Measurements from ENCODE around the gene APLN.
A peak's percentile ranks its signal among the peaks of the same experiment; 100 is the strongest.

The APLN gene

GRCh38 chrX:129679901-129680300 lies 25.1 kb upstream of the APLN start:
- no peak overlapping the region for H3K4me3 Mint-ChIP-seq
- no peaks in the 10 kb centered on the region for H3K9me3 Mint-ChIP-seq
- no peak for DNase-seq

GRCh38 chrX:129678614-129679195 lies 23.9 kb upstream of the APLN start:
- Mint-ChIP-seq H3K9me3 (no peaks in the 10 kb centered on the region), H3K27ac (peak overlapping the region; percentile 43 to 69), H3K4me3 (peak overlapping the region; percentile 68 to 70), H3K4me1 (no peaks in the 10 kb centered on the region), H3K27me3 (no peaks in the 10 kb centered on the region)
- ATAC-seq (peak; percentile 70), DNase-seq (peak in 1 of 2 donors; percentile 25)

More at GRCh38 chrX:129679901-129680300, 25.1 kb upstream of the APLN start:
- Mint-ChIP-seq H3K27ac (peak overlapping the region in 1 of 2 donors; percentile 81), H3K4me1 (no peaks in the 10 kb centered on the region), H3K27me3 (no peaks in the 10 kb centered on the region)
- no peak for ATAC-seq

- Mint-ChIP-seq H3K4me3 (no peak overlapping the region), H3K27me3 (peaks cover 11% of the 10 kb centered on the region), H3K27ac (no peak overlapping the region), H3K4me1 (no peaks in the 10 kb centered on the region), H3K9me3 (no peaks in the 10 kb centered on the region)
- ATAC-seq (no peak), DNase-seq (no peak)
These were observed 12.7 kb upstream of the APLN start for GRCh38 chrX:129667412-129667811.

- H3K4me3 Mint-ChIP-seq: no peak overlapping the region
- H3K4me1 Mint-ChIP-seq: no peaks in the 10 kb centered on the region
- H3K27me3 Mint-ChIP-seq: peaks cover 11% of the 10 kb centered on the region
- no peaks in the 10 kb centered on the region for H3K9me3 Mint-ChIP-seq
- no peak overlapping the region for H3K27ac Mint-ChIP-seq
- ATAC-seq: no peak
- DNase-seq: no peak
These were observed 11.3 kb upstream of the APLN start for GRCh38 chrX:129665916-129666644.

GRCh38 chrX:129663171-129663570 lies 8.4 kb upstream of the APLN start:
- H3K27ac Mint-ChIP-seq: no peak overlapping the region
- no peak for DNase-seq
- H3K27me3 Mint-ChIP-seq: peaks cover 11% of the 10 kb centered on the region

GRCh38 chrX:129661369-129661768 lies 6.6 kb upstream of the APLN start:
- ATAC-seq (no peak), DNase-seq (no peak)
- Mint-ChIP-seq H3K4me1 (no peaks in the 10 kb centered on the region), H3K9me3 (no peaks in the 10 kb centered on the region), H3K27me3 (peaks cover 11% of the 10 kb centered on the region), H3K4me3 (no peak overlapping the region), H3K27ac (no peak overlapping the region)

More at GRCh38 chrX:129663171-129663570, 8.4 kb upstream of the APLN start:
- no peaks in the 10 kb centered on the region for H3K4me1 Mint-ChIP-seq
- no peaks in the 10 kb centered on the region for H3K9me3 Mint-ChIP-seq
- no peak overlapping the region for H3K4me3 Mint-ChIP-seq
- no peak for ATAC-seq

- DNase-seq (no peak), ATAC-seq (no peak)
- H3K4me1 Mint-ChIP-seq: peaks cover 11% of the 10 kb centered on the region
- H3K4me3 Mint-ChIP-seq: no peak overlapping the region
- no peak overlapping the region for H3K27ac Mint-ChIP-seq
- no peaks in the 10 kb centered on the region for H3K9me3 Mint-ChIP-seq
- H3K27me3 Mint-ChIP-seq: peaks cover 22% of the 10 kb centered on the region
These were observed 5.1 kb upstream of the APLN start for GRCh38 chrX:129659861-129660260.

- H3K4me1 Mint-ChIP-seq: peaks cover 12% of the 10 kb centered on the region
- DNase-seq (no peak), ATAC-seq (no peak)
- no peak overlapping the region for H3K27ac Mint-ChIP-seq
- H3K27me3 Mint-ChIP-seq: peaks cover 22% of the 10 kb centered on the region
- no peak overlapping the region for H3K4me3 Mint-ChIP-seq
- no peaks in the 10 kb centered on the region for H3K9me3 Mint-ChIP-seq
These were observed 4.4 kb upstream of the APLN start for GRCh38 chrX:129659141-129659540.

GRCh38 chrX:129658429-129658828 lies 3.7 kb upstream of the APLN start:
- no peak for DNase-seq
- Mint-ChIP-seq H3K4me3 (no peak overlapping the region), H3K27ac (no peak overlapping the region), H3K9me3 (no peaks in the 10 kb centered on the region), H3K27me3 (peaks cover 23% of the 10 kb centered on the region), H3K4me1 (peaks cover 19% of the 10 kb centered on the region)
- no peak for ATAC-seq

GRCh38 chrX:129655547-129656249 lies 942 bp upstream of the APLN start:
- DNase-seq: no peak

GRCh38 chrX:129653971-129654651 lies 645 bp downstream of the APLN start:
- peak overlapping the region; percentile 76 to 83 for H3K4me3 Mint-ChIP-seq
- no peaks in the 10 kb centered on the region for H3K9me3 Mint-ChIP-seq
- H3K27ac Mint-ChIP-seq: no peak overlapping the region
- H3K4me1 Mint-ChIP-seq: peaks cover 29% of the 10 kb centered on the region
- DNase-seq: peak in 1 of 2 donors; percentile 26
- peak; percentile 70 for ATAC-seq
- H3K27me3 Mint-ChIP-seq: peaks cover 28% of the 10 kb centered on the region

More at GRCh38 chrX:129655547-129656249, 942 bp upstream of the APLN start:
- ATAC-seq: peak; percentile 42
- Mint-ChIP-seq H3K27ac (no peak overlapping the region), H3K4me3 (peak overlapping the region; percentile 47 to 71), H3K9me3 (no peaks in the 10 kb centered on the region), H3K27me3 (peaks cover 28% of the 10 kb centered on the region), H3K4me1 (peaks cover 24% of the 10 kb centered on the region)

GRCh38 chrX:129653181-129653970 lies 1.4 kb downstream of the APLN start:
- peaks cover 28% of the 10 kb centered on the region for H3K27me3 Mint-ChIP-seq
- H3K4me1 Mint-ChIP-seq: peaks cover 29% of the 10 kb centered on the region
- DNase-seq: no peak
- H3K27ac Mint-ChIP-seq: no peak overlapping the region
- no peaks in the 10 kb centered on the region for H3K9me3 Mint-ChIP-seq
- peak overlapping the region; percentile 61 to 83 for H3K4me3 Mint-ChIP-seq
- ATAC-seq: no peak

GRCh38 chrX:129652565-129653169 lies 2.1 kb downstream of the APLN start:
- Mint-ChIP-seq H3K4me1 (peaks cover 29% of the 10 kb centered on the region), H3K27ac (no peak overlapping the region)

GRCh38 chrX:129651756-129652564 lies 2.8 kb downstream of the APLN start:
- no peaks in the 10 kb centered on the region for H3K9me3 Mint-ChIP-seq
- H3K27me3 Mint-ChIP-seq: peaks cover 28% of the 10 kb centered on the region
- H3K27ac Mint-ChIP-seq: no peak overlapping the region
- DNase-seq: no peak
- ATAC-seq: no peak
- peaks cover 29% of the 10 kb centered on the region for H3K4me1 Mint-ChIP-seq
- no peak overlapping the region for H3K4me3 Mint-ChIP-seq

More at GRCh38 chrX:129652565-129653169, 2.1 kb downstream of the APLN start:
- Mint-ChIP-seq H3K4me3 (peak overlapping the region in 1 of 2 donors; percentile 39), H3K27me3 (peaks cover 28% of the 10 kb centered on the region), H3K9me3 (no peaks in the 10 kb centered on the region)
- ATAC-seq: no peak
- DNase-seq: no peak
